ENCODE results near the gene SZT2. TPM values are rescaled to one million over a fixed set of nuclear protein-coding genes. Genes with fewer than 3 reads are reported as not detected.
A peak's percentile ranks its signal among the peaks of the same experiment; 100 is the strongest.

SZT2 gene
- total RNA-seq, 1 donor from 2014 or later: 33.6 TPM

DNA sequence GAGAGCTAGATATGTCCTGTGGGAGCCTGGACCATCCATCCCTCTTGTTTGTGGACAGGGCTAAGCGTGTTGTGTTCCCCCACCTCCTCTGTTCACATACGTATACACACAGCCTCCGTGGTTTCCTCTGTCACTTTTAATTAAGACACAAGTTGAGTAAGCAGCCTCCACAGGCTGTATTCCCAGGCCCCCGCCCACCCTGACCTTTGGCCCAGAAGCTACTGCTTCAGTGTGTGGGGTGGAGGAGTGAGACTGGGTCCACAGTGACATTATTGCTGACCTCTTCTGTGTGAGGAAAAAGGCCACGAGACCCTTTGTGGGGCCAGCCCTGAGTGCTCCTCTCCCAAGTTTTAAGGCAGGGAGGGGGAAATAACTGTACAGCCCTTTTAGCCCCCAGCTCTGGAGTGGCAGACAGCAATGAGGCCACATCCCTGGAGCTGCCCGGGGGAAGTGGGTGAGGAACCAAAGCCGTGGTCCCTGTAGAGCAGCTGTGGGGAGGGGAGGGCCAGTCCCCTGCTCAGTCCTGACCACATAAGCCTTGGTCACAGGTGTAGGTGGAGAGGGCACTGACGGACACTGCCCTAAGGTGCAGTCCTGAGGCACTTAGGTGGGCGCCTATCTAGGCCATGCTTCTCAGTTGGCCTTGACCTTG, 26.3 kb upstream of the SZT2 start:
- DNase-seq (ENCODE audit: low spot score): no peak
- Mint-ChIP-seq H3K36me3 (ENCODE audit: low read depth) (peaks cover 29% of the 10 kb centered on the region), H3K27me3 (ENCODE audit: low read depth) (no peaks in the 10 kb centered on the region), H3K27ac (ENCODE audit: unreplicated experiment) (peak overlapping the region; percentile 8), H3K4me3 (ENCODE audit: unreplicated experiment) (no peak overlapping the region), H3K9me3 (ENCODE audit: low read depth) (no peaks in the 10 kb centered on the region), H3K4me1 (ENCODE audit: low read depth) (peaks cover 56% of the 10 kb centered on the region)
- TF ChIP-seq, protein P1, sequence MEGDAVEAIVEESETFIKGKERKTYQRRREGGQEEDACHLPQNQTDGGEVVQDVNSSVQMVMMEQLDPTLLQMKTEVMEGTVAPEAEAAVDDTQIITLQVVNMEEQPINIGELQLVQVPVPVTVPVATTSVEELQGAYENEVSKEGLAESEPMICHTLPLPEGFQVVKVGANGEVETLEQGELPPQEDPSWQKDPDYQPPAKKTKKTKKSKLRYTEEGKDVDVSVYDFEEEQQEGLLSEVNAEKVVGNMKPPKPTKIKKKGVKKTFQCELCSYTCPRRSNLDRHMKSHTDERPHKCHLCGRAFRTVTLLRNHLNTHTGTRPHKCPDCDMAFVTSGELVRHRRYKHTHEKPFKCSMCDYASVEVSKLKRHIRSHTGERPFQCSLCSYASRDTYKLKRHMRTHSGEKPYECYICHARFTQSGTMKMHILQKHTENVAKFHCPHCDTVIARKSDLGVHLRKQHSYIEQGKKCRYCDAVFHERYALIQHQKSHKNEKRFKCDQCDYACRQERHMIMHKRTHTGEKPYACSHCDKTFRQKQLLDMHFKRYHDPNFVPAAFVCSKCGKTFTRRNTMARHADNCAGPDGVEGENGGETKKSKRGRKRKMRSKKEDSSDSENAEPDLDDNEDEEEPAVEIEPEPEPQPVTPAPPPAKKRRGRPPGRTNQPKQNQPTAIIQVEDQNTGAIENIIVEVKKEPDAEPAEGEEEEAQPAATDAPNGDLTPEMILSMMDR (IDR thresholded peaks at IDR 0.05): no peak

DNA sequence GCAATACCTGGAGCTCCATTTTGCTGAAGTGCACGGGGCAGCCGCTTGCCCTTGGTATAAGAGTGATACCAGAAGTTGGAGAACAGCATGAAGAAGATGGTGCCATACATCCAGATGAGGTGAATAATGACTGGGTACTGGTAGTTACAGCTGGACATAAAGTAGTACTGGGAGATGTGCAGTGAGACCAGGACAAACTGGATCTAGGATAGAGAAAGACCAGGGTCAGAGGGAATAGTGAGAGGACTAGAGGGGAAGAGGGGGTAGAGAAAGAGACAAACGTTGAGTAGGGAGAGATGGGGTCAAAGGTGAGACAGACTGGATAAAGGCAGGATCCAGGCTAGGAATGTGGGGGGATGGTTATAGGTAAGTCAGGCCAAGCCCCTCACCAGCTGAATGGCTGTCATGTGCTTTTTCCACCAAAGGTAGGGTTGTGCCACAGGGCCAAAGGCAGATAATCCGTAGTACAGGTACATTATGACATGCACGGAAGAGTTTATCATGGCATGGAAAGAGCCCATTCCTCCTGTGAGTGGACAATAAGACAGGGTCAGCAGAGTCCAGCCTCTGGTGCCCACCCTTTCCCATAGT, 25.7 kb upstream of the SZT2 start:
- Mint-ChIP-seq H3K27me3 (ENCODE audit: low read depth) (no peaks in the 10 kb centered on the region), H3K27ac (ENCODE audit: unreplicated experiment) (no peak overlapping the region), H3K4me1 (ENCODE audit: low read depth) (peaks cover 60% of the 10 kb centered on the region), H3K4me3 (ENCODE audit: unreplicated experiment) (no peak overlapping the region), H3K36me3 (ENCODE audit: low read depth) (peaks cover 29% of the 10 kb centered on the region), H3K9me3 (ENCODE audit: low read depth) (no peaks in the 10 kb centered on the region)
- no peak for DNase-seq (ENCODE audit: low spot score)
- TF ChIP-seq, protein P1 (IDR thresholded peaks at IDR 0.05): no peak

DNA sequence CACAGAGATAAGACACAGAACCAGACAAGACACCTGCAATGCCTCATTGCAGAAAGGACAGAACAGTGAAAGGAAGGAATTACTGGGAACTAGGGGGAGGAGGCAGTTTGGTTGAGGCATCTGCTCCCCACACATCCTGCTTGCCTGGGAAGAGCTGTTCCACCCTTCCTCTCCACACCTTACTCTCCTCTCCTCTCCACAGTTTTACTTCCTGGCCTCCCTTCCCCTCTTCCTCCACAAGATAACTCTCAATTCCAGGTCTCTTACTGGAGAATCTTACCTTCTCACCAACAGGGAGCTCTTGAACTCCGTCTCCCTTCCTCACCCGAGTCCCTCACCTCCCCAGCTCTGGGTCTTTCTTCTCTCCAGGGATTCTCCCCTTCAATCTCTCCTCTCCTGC, 24.0 kb upstream of the SZT2 start:
- no peaks in the 10 kb centered on the region for H3K9me3 Mint-ChIP-seq (ENCODE audit: low read depth)
- TF ChIP-seq, protein P1 (IDR thresholded peaks at IDR 0.05): no peak
- H3K27ac Mint-ChIP-seq (ENCODE audit: unreplicated experiment): peak overlapping the region; percentile 65
- peaks cover 29% of the 10 kb centered on the region for H3K36me3 Mint-ChIP-seq (ENCODE audit: low read depth)
- peaks cover 50% of the 10 kb centered on the region for H3K4me1 Mint-ChIP-seq (ENCODE audit: low read depth)
- no peak for DNase-seq (ENCODE audit: low spot score)
- peak overlapping the region; percentile 88 for H3K4me3 Mint-ChIP-seq (ENCODE audit: unreplicated experiment)
- H3K27me3 Mint-ChIP-seq (ENCODE audit: low read depth): no peaks in the 10 kb centered on the region

DNA sequence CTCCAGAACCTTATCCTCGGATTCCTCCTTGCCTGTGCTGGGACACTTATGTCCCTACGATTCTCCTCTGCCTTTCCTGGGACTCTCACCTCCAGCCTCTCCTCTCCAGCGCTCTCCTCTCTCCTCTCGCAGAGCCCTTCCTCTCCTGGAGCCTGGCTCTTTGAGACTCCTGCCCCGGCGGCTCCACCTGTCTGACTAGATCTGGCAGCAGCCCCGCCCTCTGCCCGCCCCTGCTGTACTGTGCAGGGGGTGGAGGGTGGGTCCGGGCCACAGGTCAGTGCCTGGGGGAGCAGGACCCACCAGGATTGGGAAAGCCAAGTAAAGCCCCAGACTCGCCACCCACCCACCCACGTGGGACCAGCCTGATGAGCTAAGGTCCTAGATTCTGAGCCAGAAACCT, 23.5 kb upstream of the SZT2 start:
- H3K9me3 Mint-ChIP-seq (ENCODE audit: low read depth): no peaks in the 10 kb centered on the region
- peaks cover 48% of the 10 kb centered on the region for H3K4me1 Mint-ChIP-seq (ENCODE audit: low read depth)
- TF ChIP-seq, protein P1 (IDR thresholded peaks at IDR 0.05): no peak
- H3K36me3 Mint-ChIP-seq (ENCODE audit: low read depth): peaks cover 28% of the 10 kb centered on the region
- no peaks in the 10 kb centered on the region for H3K27me3 Mint-ChIP-seq (ENCODE audit: low read depth)
- peak overlapping the region; percentile 88 for H3K4me3 Mint-ChIP-seq (ENCODE audit: unreplicated experiment)
- DNase-seq (ENCODE audit: low spot score): no peak
- peak overlapping the region; percentile 65 for H3K27ac Mint-ChIP-seq (ENCODE audit: unreplicated experiment)

DNA sequence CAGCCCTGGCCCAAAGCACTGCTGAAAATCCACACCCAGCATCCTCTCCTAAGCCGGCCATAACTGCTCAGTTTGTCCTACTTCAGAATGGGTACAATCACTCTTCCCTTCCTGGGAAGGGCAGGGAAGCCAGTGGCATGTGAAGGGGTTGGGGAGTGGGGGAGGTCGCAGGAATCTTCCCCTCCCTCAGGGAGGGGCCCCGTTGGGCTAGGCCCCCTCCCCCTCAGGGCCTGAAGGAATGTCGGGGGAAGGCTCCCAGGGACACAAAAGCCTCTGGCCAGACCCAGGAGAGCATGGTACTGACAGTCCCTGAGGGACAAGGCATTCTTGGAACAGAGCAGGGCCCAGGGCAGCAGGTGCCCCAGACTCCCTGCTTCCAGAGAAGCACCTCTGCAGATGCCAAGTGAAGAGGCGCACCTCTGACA, 23.1 kb upstream of the SZT2 start:
- H3K4me3 Mint-ChIP-seq (ENCODE audit: unreplicated experiment): peak overlapping the region; percentile 88
- no peaks in the 10 kb centered on the region for H3K9me3 Mint-ChIP-seq (ENCODE audit: low read depth)
- no peak for DNase-seq (ENCODE audit: low spot score)
- TF ChIP-seq, protein P1 (IDR thresholded peaks at IDR 0.05): no peak
- H3K36me3 Mint-ChIP-seq (ENCODE audit: low read depth): peaks cover 24% of the 10 kb centered on the region
- H3K27me3 Mint-ChIP-seq (ENCODE audit: low read depth): no peaks in the 10 kb centered on the region
- peaks cover 44% of the 10 kb centered on the region for H3K4me1 Mint-ChIP-seq (ENCODE audit: low read depth)
- H3K27ac Mint-ChIP-seq (ENCODE audit: unreplicated experiment): peak overlapping the region; percentile 83

Measured in chondrocyte (in vitro differentiated cells).